Measurements from ENCODE around the gene SPATA25. TPM values are rescaled to one million over a fixed set of nuclear protein-coding genes. Genes with fewer than 3 reads are reported as not detected.

Gene SPATA25
- total and polyA plus RNA-seq, 4 donors: 0.43 to 7.6 (median 1.2) TPM

- no peak overlapping the region for H3K9ac ChIP-seq (ENCODE audit: low read depth in 1 of 2, low read length in 2 of 2)
- no peak for DNase-seq (ENCODE audit: low spot score)
- WGBS: 92% methylated on average over 12 of the region's 12 CpGs
- H3K27me3 ChIP-seq (ENCODE audit: control insufficient read depth in 4 of 4, insufficient read depth in 4 of 4, low read length in 3 of 4): no peaks in the 10 kb centered on the region
- H3K4me3 ChIP-seq (ENCODE audit: low read depth in 1 of 3, low read length in 3 of 3): no peak overlapping the region
- H3K9me3 ChIP-seq (ENCODE audit: control insufficient read depth in 4 of 4, low read length in 3 of 4): no peaks in the 10 kb centered on the region
- peaks cover 16 to 48% (median 23%) of the 10 kb centered on the region in 4 donors for H3K36me3 ChIP-seq (ENCODE audit: control insufficient read depth in 4 of 4, insufficient read depth in 3 of 4, low read depth in 1 of 4, low read length in 3 of 4)
- H3K27ac ChIP-seq (ENCODE audit: low read depth in 1 of 2, low read length in 2 of 2): no peak overlapping the region
- TF ChIP-seq GABPA (IDR thresholded peaks at IDR 0.05 in 1 of 2, conservative IDR thresholded peaks at IDR 0.05 in 1 of 2) (no peak), RXRA (IDR thresholded peaks at IDR 0.05) (no peak), FOXA2 (IDR thresholded peaks at IDR 0.05) (no peak), FOXA1 (IDR thresholded peaks at IDR 0.05) (no peak), HNF4A (conservative IDR thresholded peaks at IDR 0.05) (no peak), JUND (IDR thresholded peaks at IDR 0.05) (no peak), REST (IDR thresholded peaks at IDR 0.05) (no peak), HNF4G (IDR thresholded peaks at IDR 0.05) (no peak)
- peaks cover 0 to 1% (median 0%) of the 10 kb centered on the region in 4 donors for H3K4me1 ChIP-seq (ENCODE audit: control insufficient read depth in 4 of 4, insufficient read depth in 4 of 4, low read length in 3 of 4)
Observed at GRCh38 chr20:45898285-45898684, 10.9 kb upstream of the SPATA25 start.

GRCh38 chr20:45897692-45898091 lies 10.3 kb upstream of the SPATA25 start:
- Histone ChIP-seq H3K27me3 (ENCODE audit: control insufficient read depth in 4 of 4, insufficient read depth in 4 of 4, low read length in 3 of 4) (no peaks in the 10 kb centered on the region), H3K9me3 (ENCODE audit: control insufficient read depth in 4 of 4, low read length in 3 of 4) (no peaks in the 10 kb centered on the region), H3K9ac (ENCODE audit: low read depth in 1 of 2, low read length in 2 of 2) (no peak overlapping the region), H3K4me1 (ENCODE audit: control insufficient read depth in 4 of 4, insufficient read depth in 4 of 4, low read length in 3 of 4) (peaks cover 0 to 7% (median 5%) of the 10 kb centered on the region in 4 donors), H3K4me3 (ENCODE audit: low read depth in 1 of 3, low read length in 3 of 3) (no peak overlapping the region), H3K36me3 (ENCODE audit: control insufficient read depth in 4 of 4, insufficient read depth in 3 of 4, low read depth in 1 of 4, low read length in 3 of 4) (peaks cover 16 to 54% (median 24%) of the 10 kb centered on the region in 4 donors), H3K27ac (ENCODE audit: low read depth in 1 of 2, low read length in 2 of 2) (no peak overlapping the region)
- WGBS: 97% methylated on average over 7 of the region's 7 CpGs
- TF ChIP-seq YY1 (IDR thresholded peaks at IDR 0.05) (no peak), MAX (IDR thresholded peaks at IDR 0.05) (no peak)
- DNase-seq (ENCODE audit: low spot score): no peak

- no peak overlapping the region for H3K4me3 ChIP-seq (ENCODE audit: low read depth in 1 of 3, low read length in 3 of 3)
- DNase-seq (ENCODE audit: low spot score): no peak
- H3K4me1 ChIP-seq (ENCODE audit: control insufficient read depth in 4 of 4, insufficient read depth in 4 of 4, low read length in 3 of 4): peaks cover 0 to 11% (median 9%) of the 10 kb centered on the region in 4 donors
- no peaks in the 10 kb centered on the region for H3K9me3 ChIP-seq (ENCODE audit: control insufficient read depth in 4 of 4, low read length in 3 of 4)
- no peak overlapping the region for H3K27ac ChIP-seq (ENCODE audit: low read depth in 1 of 2, low read length in 2 of 2)
- peaks cover 16 to 54% (median 24%) of the 10 kb centered on the region in 4 donors for H3K36me3 ChIP-seq (ENCODE audit: control insufficient read depth in 4 of 4, insufficient read depth in 3 of 4, low read depth in 1 of 4, low read length in 3 of 4)
- no peak overlapping the region for H3K9ac ChIP-seq (ENCODE audit: low read depth in 1 of 2, low read length in 2 of 2)
- TF ChIP-seq ATF3 (IDR thresholded peaks at IDR 0.05) (no peak), HNF4A (conservative IDR thresholded peaks at IDR 0.05) (no peak)
- WGBS: 85% methylated on average over 2 of the region's 2 CpGs
- H3K27me3 ChIP-seq (ENCODE audit: control insufficient read depth in 4 of 4, insufficient read depth in 4 of 4, low read length in 3 of 4): no peaks in the 10 kb centered on the region
Observed at GRCh38 chr20:45897289-45897688, 9.9 kb upstream of the SPATA25 start.

Data from liver (tissue), 9 donors.